T-helper 1 cell treated with Interleukin-12 subunit alpha and Interleukin-12 subunit beta and Interleukin-4 antibody, amounts not matched to agents 30 ng/mL and 1 ng/mL, for 36 hours (primary cell): ENCODE data around the gene TALDO1. TPM values are rescaled to one million over a fixed set of nuclear protein-coding genes. Genes with fewer than 3 reads are reported as not detected.

ENCODE experiments used
- intact Hi-C: fragments of 100-400 bp; cut with micrococcal nuclease; formaldehyde crosslinking; loops from one replicate; pipeline ENCODE4 v1.15.1; 2024
- total RNA-seq: library from RNA; stranded (reverse); gene quantifications from 2 replicates; pipeline ENCODE4 v1.2.3, GENCODE V29; 2022

TALDO1 gene
- total RNA-seq, 1 donor from 2014 or later: 274 TPM

DNA sequence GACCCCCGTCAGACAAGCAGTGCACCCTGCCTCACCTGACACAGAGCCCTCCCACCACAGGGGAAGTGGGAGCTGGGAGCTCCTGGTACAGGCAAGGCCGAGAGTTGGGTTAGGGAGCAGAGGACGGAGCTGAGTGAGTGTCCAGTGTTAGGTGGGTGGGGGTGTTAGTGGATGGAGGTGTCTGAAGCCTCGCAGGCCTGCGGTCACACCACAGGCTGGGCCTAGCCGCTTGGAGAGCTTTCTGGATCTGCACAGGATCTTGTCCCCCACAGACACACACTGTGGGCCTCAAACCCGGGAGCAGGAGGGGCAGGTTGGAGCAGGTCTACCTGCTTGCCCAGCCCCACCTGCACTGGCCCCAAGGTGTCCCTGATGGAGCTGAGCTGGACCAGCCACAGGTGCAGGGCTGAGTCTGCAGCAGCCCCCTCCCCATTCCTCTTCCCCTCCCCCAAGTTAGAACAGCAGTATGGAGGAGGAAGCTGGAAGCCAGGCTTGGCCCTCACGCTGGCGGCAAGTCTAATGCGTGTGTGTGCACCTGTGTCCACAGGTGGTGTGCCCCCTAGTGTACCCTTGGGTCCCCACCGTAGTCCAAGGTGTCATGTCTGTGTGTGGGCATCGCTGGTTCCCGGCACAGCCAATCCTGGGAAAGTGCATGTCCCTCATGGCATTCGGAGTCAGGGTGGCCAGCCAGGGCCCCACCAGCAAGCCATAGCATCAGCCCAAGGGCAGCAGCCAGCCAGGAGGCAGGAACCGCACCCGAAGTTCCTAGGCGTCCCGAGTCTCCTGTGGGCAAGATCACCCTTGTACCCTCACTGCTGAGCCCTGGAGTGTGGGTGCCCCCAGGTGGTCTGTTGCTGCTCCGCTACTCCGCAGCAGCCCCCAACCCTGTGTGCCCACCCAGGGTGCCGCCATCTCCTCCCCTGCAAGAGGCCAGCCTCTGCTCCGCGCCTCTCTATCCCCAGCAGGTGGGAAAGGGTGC is 32.0 kb downstream of the TALDO1 start:
- intact Hi-C loops: loop anchor here (1.0 kb wide), 1 partner anchor 31 kb away; no protein-coding TSS in a partner anchor

DNA sequence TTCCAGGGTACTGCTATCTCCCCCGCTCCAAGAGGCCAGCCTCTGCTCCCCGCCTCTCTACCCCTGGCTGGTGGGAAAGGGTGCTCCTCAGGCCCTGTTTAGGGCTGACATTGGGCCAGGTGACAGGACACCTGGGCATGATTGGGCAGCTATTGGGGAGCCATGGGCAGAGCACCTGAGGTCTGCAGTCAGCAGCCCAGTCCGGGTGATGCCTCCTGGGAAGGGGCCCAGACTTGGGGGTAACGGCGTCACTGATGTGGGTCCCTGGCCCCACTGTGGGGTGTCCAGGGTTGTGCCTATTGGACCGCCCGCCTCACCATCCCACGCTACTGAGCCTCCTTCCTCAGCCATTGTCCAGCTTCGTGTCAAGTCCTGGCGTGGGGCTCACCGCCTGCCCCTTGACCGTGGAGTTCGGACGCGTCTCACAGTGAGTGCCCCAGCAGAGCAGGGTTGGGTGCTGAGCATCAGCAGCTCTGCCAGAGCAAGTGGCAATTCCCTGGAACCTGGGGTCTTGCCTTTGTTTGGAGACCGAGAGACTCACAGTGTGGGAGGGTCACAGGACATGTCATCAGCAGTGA is 32.8 kb downstream of the TALDO1 start:
- intact Hi-C loops: no loop called here

DNA sequence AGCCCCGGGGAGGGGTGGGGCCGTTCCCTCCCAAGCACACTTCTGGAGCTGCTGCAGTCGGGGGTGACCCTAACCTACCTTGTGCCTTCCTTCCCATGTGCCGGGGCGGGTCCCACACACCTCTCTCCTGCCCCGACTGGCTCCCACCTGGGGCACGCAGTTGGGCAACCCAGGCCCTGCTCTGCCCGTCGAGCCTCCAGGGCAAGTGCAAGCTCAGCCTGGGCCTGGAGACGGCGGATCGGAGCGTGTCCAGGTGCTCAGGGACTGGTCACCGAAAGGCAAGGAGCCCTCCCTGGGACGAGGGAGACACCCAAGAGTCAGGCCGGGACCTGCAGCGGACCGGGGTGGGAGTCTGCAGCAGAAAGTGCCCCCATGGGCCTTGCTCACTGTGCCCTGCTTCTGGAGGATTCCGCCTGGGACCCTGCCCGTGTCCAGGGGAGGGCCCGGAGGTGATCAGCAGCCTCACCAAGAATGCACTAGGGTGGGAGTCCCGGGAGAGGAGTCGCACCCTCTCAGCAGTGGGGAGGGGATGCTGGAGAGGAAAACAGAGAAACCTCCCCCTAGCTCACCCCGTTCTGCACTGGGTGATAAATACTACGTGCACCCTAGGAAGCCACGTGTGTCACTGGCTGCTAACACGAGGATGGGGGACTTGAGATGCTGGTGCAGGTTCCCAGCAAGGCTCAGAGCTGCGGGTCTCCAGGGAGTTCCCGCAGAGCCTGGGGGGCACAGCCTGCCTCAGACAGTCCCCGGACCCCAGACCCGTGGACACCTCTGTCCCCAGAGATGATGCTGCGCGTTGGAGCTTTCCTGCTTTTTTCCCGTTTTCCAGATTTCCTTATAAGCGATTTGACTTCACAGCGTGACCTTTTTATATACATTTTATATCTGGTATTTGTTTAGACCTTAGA is 35.3 kb downstream of the TALDO1 start:
- intact Hi-C loops: no loop called here

DNA sequence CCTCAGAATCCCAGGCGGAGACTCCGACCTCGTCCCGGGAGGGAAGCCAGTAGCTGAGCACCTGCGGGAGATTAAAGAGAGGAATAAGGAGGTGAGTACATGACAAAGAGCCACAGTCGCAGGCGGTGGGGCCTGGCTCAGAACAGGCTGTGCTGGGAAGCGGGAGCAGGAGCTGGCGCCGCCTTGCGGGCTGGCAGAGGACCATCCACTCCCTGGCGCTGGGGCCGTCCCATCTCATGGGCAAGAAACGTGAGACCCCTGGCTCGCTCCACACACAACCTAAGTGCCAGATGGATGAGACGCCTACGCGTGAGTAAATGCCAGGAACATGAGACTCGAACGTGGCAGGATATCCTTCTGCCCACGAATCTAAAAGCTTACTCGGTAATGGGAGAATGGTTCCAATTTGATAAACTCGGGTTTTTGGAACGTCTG is 36.3 kb downstream of the TALDO1 start:
- intact Hi-C loops: no loop called here

DNA sequence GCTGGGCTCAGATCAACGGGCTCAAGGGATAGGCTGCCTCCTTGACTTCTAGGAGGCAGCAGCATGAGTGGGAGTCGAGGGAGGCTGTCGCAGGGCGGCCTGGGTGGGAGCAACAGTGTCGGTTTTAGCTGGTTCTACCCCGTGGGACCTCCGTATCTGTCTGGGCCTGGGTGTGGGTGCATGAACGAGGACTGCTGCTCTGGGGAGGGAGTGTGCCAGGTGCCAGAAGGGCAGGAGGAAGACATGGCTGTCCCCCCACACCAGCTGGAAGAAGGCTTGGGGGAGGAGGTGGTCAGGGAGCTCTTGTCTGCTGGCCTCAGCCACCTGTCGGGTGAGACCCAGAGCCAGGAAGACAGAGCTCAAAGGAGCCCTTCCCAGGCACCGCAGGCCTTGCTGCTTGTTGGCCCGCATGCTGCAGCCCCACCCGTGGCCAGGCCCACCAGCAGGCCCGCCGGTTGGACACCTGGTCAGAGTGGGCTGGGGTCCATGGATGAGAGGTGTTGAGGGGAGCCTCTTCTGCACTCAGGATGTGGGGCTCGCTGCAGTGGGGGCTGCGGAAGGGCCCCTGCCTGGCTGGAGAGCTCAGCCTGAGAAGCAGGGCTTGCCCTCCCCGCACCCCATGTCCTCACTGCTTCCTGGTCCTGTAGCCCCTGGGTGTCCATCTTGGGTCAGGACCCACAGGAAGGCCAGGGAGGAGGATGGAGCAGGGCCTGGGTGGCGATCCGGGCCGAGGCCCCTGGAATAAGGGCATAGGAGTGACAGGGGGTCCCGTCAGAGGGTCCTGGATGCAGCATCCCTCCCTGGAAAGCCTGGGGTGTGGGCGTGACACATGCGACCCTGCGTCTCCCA is 39.2 kb downstream of the TALDO1 start:
- intact Hi-C loops: no loop called here

DNA sequence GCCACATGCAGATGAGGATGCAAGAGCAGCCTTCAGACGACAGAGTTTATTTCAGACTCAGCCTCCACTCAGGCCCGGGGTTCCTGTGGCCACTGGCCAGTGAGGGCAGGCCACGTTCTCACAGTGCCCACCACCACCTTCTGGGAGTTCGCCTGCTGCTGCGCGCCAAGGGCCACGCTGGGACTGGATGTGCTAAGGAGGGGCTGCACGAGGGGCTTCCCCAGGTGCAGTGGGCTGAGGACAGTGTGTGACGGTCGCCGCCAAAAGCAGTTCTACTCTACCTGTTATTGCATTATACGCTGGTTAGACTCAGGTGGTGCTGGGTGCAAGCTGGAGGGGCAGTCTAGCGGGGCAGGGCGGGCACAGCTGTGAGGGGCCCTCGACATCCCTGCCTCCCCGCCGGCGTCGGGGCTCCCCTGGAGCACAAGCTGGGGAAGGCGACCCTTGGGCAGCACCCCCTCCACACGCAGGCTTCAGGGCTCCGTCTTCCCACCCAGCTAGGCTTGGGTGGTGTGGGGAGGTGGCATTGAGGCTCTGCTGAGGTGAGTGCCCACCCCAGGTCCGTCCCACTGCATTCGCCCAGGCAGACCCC is 39.9 kb downstream of the TALDO1 start:
- intact Hi-C loops: no loop called here

DNA sequence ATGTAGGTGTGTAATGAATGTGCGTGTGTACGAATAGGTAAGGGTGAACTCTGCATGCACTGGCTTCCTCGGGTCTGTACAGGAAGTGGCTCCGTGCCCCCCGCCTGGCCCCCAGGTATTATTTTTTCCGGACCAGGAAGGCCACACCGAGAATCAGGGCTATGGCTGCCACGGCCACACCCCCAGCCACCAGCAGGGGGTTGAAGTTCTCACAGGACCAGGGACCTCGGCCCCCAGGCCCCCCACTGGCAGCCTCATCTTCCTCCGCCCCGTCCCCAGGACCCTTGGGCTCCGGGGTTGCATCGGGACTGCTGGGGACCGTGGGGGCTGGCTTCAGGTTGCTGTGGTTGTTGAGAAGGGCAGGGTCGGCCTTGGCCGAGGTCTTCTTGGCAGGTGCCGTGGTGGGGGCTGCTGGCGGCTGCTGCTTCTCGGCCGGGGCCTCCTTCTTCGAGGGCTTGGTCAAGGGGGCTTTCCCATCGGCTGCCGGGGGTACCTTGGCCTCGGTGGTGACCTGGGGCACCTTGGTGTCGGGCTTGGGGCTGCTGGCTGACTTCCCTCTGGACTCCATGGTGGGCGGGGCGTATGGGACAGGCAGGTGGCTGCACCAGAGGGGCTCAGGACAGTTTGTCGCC is 40.9 kb downstream of the TALDO1 start:
- intact Hi-C loops: no loop called here

DNA sequence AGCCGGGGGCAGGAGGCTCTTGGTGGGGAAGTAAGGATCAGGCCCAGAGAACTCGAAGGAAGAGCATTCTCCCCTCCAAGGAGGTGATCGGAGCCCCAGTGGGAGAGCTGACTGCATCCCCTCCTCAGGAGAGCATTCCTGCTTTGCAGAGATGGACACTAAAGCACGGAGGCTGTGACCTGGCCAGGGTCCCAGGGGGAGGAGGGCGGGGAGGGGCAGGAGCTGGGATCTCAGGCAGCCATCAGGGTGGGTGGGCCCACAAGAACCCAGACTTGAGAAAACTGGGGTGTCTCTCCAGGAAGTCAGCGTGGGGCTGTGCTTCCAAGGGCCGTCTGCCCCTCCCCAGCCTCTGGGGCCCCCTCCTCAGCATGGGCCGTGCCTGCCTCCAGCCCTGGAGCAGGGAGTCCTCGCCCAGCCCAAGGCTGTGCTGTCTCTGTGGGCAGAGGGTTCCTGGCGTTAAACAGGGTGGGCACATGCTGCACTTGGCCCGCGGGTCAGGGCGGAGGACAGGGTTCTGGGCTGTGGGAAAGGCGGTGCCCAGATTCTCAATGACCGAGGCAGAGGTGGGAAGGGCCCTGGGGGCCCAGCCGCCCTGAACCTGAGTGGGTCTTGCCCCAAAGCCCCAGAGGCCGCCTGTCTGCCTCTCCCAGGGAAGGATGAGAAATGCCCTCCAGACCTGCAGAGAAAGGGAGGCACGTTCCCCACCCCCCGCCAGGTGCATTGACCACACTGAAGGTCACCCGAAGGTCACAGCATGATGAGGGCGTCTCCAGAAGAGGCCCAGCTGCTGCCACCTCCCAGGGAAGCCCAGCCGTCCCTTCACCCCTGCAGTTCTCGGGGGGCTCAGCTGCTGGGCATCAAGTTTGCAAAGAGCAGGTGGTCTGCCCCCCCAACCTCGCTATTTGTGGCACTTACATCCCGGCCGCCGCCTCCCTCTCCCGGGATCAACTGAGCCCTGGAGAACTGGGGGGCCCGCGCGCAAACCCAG is 42.0 kb downstream of the TALDO1 start:
- intact Hi-C loops: no loop called here

DNA sequence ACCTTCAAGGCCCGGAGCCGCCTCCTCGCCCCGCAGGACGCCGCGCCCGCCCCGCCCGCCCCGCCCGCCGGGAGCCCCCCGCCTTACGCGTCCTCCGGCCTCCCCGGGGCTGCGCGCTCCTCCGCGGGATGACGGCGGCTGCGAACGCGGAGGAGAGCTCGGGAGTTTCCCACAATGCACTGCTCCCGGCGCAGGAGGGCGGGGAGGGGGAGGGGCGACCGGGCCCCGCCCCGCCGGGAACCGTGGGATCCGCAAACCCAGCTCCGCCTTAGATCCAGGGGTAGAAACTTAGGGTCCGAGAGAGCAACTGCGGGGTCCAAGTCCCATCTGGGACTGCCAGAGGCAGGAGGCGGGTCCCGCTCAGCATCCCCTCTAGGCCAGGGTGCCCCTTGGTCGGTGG is 42.7 kb downstream of the TALDO1 start, which contains the start of gene CEND1:
TSS of gene CEND1 (minus strand) at position 148 of the 400 bp plus-strand sequence. CDS start 1,514 bp downstream, outside the sequence.
- intact Hi-C loops: no loop called here

DNA sequence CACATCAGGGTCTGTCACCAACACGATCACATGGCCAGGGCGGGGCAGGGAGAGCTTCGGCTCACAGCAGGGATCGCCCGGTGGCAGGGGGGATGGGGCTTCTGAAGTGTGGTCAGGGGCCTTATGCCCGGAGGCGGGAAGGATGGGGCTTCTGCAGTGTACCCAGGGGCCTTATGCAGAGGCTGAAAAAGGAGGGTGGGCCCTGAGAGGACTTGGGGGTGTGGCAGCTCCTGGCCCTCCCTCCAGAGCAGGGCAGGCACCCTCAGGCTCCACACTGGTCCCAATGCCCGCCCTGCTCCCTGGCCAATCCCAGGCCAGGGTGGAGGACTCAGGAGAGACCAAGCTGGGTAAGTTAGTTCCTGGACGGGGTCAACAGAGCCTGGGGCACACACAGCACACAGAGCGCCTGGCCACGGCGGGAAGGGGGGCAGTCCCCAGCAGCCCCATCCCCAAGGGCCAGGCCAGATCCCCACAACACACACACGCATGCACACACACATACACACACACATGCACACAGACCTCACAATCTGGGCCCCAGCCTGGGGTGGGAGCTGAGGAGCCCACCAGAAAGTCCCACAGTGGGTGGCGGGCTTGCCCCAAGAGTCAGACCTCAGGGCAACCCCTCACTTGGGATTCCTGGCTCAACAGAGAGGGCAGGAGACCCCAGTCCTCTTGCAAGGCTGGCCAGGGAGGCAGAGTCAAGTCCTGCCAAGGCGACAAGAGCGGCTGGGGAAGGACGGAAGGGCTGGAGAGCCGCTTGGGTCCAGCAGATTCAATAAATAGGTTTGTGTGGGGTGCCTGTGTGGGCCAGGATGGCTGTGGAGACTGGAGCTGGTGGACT is 43.7 kb downstream of the TALDO1 start:
- intact Hi-C loops: no loop called here

DNA sequence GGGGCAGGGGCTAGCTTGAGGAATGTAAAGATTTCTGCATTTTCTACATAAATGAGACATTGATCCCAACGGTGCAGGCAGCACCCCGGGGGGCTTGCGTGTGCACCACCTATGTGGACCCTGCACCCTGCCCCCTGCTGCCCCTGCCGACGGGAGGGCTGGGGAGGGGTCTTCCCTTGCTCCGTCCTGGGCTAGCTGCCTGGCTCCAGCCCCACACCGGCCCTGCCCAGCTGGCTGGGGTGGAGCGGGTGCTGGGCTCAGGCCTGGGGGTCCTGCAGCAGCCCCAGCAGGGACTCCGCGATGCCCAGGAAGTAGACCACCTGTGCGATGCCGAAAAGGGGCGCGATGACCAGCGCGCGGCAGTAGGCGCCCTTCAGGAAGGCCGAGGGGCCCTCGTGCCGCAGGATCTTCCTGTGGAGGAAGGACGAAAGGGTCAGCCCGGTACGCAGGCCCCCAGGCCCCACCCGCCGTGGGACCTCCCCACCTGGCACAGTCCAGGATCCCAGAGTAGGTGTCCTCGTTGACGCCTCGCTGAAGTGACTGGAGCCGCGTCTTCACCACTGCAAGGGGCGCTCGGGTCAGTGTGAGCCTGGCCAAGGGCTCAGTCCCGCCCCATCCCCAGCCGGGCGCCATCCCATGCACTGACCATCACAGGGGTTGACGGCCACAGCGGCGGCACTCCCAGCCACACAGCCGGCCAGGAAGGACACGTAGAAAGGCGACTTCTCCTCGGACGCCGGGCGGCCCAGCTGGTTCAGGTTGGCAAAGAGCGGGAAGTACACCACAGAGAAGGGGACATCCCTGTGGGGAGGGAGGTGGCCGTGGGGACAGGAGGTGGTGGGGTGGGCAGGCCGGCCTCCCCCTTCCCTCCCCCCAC is 44.6 kb downstream of the TALDO1 start:
- intact Hi-C loops: no loop called here

DNA sequence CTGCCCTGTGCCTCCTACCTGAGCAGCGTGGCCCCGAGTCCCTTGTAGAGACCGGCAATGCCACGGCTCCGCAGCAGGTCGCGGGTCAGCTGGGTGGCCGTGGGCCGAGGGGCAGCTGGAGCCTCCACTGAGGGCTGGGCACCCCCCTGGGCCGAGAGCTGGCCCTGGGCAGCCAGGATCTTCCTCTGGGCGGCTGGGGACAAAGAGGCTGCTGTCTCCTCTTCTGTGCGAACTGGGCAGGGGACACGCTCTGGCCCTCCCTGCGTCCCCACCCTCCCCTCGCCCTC is 45.2 kb downstream of the TALDO1 start:
- intact Hi-C loops: no loop called here

DNA sequence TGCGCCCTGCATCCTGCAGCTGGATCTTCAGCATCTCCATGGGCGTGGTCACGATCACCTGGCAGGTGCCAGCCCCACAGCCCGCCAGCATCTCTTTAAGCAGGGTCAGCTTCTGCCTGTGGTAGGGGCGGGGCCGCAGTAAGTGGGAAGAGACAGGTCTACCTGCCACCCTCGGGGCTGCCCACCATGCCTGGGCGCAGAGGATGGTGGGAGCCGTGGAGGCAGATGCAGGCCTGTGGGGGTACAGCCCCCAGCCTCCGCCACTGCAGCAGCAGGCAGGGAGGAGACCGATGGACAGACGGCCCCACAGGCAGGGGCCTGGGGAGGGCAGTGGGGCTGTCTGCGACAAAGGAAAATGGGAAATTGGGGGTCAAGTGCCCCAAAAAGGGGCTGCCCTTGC is 45.6 kb downstream of the TALDO1 start:
- intact Hi-C loops: no loop called here

DNA sequence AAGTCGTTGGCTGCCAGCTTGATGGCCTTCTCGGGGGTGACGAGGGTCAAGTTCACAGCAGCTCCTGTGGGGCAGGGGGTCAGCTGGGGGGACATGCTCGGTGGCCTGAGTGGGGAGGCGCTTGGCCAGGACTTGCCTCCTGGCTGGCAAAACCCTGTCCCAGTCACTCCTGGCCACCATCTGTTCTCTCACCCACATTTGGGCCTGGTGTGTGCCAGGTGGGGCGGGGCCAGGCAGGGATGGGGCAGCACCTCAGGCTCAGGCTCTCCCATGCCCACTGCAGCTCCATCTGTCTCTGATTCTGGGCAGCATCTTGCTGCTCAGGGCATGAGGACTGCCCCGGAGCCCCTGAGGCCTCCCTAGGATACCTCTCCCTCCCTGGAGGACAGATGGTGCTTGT is 46.3 kb downstream of the TALDO1 start:
- intact Hi-C loops: no loop called here

DNA sequence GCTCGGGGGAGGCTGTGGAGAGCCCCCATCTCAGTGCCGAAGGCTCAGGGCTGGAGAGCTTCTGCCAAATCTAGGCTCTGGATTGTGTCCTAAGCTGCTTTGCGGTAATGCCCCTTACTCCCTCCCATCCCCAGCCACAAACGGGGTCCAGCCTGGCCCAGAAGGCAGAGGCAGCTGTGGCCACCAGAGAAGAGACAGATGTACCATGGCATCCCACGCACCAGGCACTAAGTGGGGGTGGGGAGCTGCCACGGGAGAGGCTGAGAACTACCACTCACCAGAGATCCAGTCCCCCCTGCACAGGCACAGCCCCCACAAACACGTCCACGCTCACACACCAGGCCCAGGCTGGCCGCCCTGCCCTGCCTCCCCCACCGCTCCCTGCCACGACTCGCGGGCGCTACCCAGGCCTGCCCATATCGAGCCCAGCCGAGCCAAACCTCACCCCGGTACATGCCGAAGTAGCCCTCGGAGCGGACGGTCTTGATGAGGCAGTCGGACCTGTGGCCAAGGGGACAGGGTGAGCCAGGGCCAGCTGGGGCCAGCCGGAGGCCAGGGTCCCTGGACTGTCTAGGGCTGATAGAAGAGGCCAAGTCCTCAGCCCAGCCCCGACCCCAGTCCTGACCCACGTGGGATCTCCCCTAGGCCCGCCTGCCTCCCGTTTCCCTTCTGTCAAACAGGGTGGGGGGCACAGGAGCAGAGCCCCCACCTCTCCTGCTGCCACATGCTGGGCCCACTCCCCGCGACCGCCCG is 46.9 kb downstream of the TALDO1 start:
- intact Hi-C loops: no loop called here
